K562 (cell line): ENCODE data around the gene PHKB. TPM values are rescaled to one million over a fixed set of nuclear protein-coding genes. Genes with fewer than 3 reads are reported as not detected.

ENCODE experiments used
- ATAC-seq: fragments of 200-7000 bp; cut with Tn5 transposase; 3 replicates; pipeline ENCODE4 v1.9.1; 2020; ENCODE audit warnings: moderate library complexity
- BruUV-seq: library from RNA; stranded (reverse); fragments of 400-500 nt; replicated peaks from 2 replicates; lab custom pipeline; 2021; lab: Mats Ljungman, UMichigan
- CTCF ChIA-PET: fragments of 300-600 bp; formaldehyde crosslinking; extraction: SDS; loops from one replicate; lab custom pipeline; 2021; ENCODE audit warnings: low intra/inter-chr PET ratio; lab: Yijun Ruan, JAX
- POLR2A ChIA-PET: fragments of 300-600, 350-650 bp; sonication (Branson Sonifier 250); formaldehyde crosslinking; extraction: SDS; loops from one replicate; lab custom pipeline; 2021; ENCODE audit warnings: antibody characterized with exemption, inconsistent platforms; lab: Yijun Ruan, JAX
- DNase-seq, 4 experiments: peaks; one replicate each; pipeline versions ENCODE4 v3.0.0 to v3.0.0-alpha.2; 2011 to 2018; ENCODE audit warnings: low spot score in 3 of 4, mixed read lengths in 3 of 4; ENCODE audit errors: extremely low read depth in 1 of 4
- FAIRE-seq: peaks from 2 replicates; lab custom pipeline; 2011; peaks lifted over from hg19 to GRCh38; lab: Jason Lieb, UNC
- H2AFZ ChIP-seq: 2 replicates; pipeline ENCODE4 v1.6.0; 2011; ENCODE audit warnings: low read depth, low read length, control low read depth, inconsistent platforms
- H3K27ac ChIP-seq: fragments of 200-600 bp; 3 replicates; pipeline ENCODE4 v1.8.0; 2011; ENCODE audit warnings: low read depth, mild to moderate bottlenecking, control low read depth, inconsistent platforms, low read length, moderate library complexity, mixed read lengths; ENCODE audit errors: extremely low read depth
- H3K27me3 ChIP-seq, 2 experiments: fragments of 300-600 bp in 1 of 2; 2 replicates in 1 of 2; 3 replicates in 1 of 2; pipeline versions ENCODE4 v1.6.0 to v1.8.0; 2011; ENCODE audit warnings: inconsistent platforms in 2 of 2, low read length in 2 of 2, mild to moderate bottlenecking in 1 of 2, mixed read lengths in 1 of 2, moderate library complexity in 1 of 2; ENCODE audit not compliant: control insufficient read depth in 2 of 2, insufficient read depth in 2 of 2
- H3K36me3 ChIP-seq: fragments of 300-600 bp; 3 replicates; pipeline ENCODE4 v1.8.0; 2011; ENCODE audit warnings: mild to moderate bottlenecking, low read length, inconsistent platforms; ENCODE audit not compliant: control insufficient read depth, insufficient read depth
- H3K4me1 ChIP-seq, 2 experiments: fragments of 200-600 bp in 1 of 2; replicated peaks in 1 of 2; 2 replicates in 1 of 2; 3 replicates in 1 of 2; pipeline versions ENCODE4 v1.5.1 to v1.8.0; 2011; ENCODE audit warnings: inconsistent platforms in 2 of 2, low read length in 2 of 2, mild to moderate bottlenecking in 1 of 2, mixed read lengths in 1 of 2, moderate library complexity in 1 of 2; ENCODE audit not compliant: control insufficient read depth in 2 of 2, insufficient read depth in 2 of 2
- H3K4me2 ChIP-seq: 2 replicates; pipeline ENCODE4 v1.6.1; 2011; ENCODE audit warnings: low read length, control low read depth, inconsistent platforms, mixed read lengths; ENCODE audit not compliant: insufficient read depth
- H3K4me3 ChIP-seq: fragments of 200-600 bp; sonication (generic), shearing (Covaris generic); 2 replicates; pipeline ENCODE4 v1.5.1; 2016; ENCODE audit warnings: control low read depth, inconsistent platforms
- H3K79me2 ChIP-seq: fragments of 200-600 bp; 3 replicates; pipeline ENCODE4 v1.8.0; 2011; ENCODE audit warnings: low read length, inconsistent platforms; ENCODE audit not compliant: control insufficient read depth, insufficient read depth
- H3K9ac ChIP-seq, 2 experiments: 2 replicates each; pipeline versions ENCODE4 v1.6.0 to v1.6.1; 2011; ENCODE audit warnings: low read depth in 2 of 2, low read length in 2 of 2, control low read depth in 1 of 2, inconsistent platforms in 1 of 2, mild to moderate bottlenecking in 1 of 2, mixed read lengths in 1 of 2; ENCODE audit not compliant: insufficient read depth in 1 of 2
- H3K9me1 ChIP-seq: one replicate; pipeline ENCODE4 v1.6.0; 2011; ENCODE audit warnings: inconsistent platforms, mild to moderate bottlenecking, low read length, moderate library complexity; ENCODE audit not compliant: control insufficient read depth, insufficient read depth
- H3K9me3 ChIP-seq: replicated peaks from 2 replicates; pipeline ENCODE4 v1.5.1; 2011; ENCODE audit warnings: low read depth, low read length, inconsistent platforms; ENCODE audit not compliant: control insufficient read depth, insufficient read depth
- H4K20me1 ChIP-seq: replicated peaks from 2 replicates; pipeline ENCODE4 v1.6.1; 2011; ENCODE audit warnings: low read length, inconsistent platforms, mixed read lengths; ENCODE audit not compliant: control insufficient read depth, insufficient read depth
- FUS ChIP-seq: fragments of 200-400 bp; formaldehyde crosslinking; optimal IDR thresholded peaks from 2 replicates; pipeline ENCODE3; 2017; ENCODE audit warnings: low read depth, low read length
- RBM25 ChIP-seq: fragments of 200-400 bp; formaldehyde crosslinking; IDR thresholded peaks from 2 replicates; pipeline ENCODE4 v1.6.1; 2018; ENCODE audit warnings: low read length, low read depth, moderate library complexity; ENCODE audit not compliant: severe bottlenecking
- ZNF707 ChIP-seq: fragments of 250-450 bp; sonication (Bioruptor Pico); conservative IDR thresholded peaks from 2 replicates; pipeline ENCODE4 v1.8.0; 2022; ENCODE audit warnings: inconsistent platforms, mild to moderate bottlenecking, moderate library complexity
- WGBS: fragments of 100-300 bp; shearing (Covaris generic); methylation state at CpG from one replicate; pipeline ENCODE4 v1.1.6; 2016; ENCODE audit warnings: low coverage, mixed read lengths; ENCODE audit not compliant: insufficient coverage; ENCODE audit errors: missing lambda C conversion rate; 5-methylcytosine and 5-hydroxymethylcytosine counted together
- in situ Hi-C: fragments of 300-500 bp; cut with MboI; formaldehyde crosslinking; loops from 4 replicates; pipeline ENCODE4 v1.15.0; 2018; ENCODE audit warnings: inconsistent platforms, mixed read lengths
- intact Hi-C: fragments of 100-400 bp; cut with micrococcal nuclease; formaldehyde crosslinking; loops from 2 replicates; pipeline ENCODE4 v1.14.2; 2022
- polyA plus RNA-seq, 8 experiments: library from polyadenylated mRNA; depleted of rRNA in 4 of 8; stranded (reverse) in 5 of 8; unstranded in 3 of 8; fragments of >200 nt; fragmentation: Nextera tagmentation in 2 of 8; fragmentation: Illumina TruSeq in 1 of 8; extraction: Ambion mirVana in 2 of 8; extraction: Trizol in 1 of 8; gene quantifications; 2 replicates each; pipeline versions ENCODE4 v1.2.1 to v1.2.3, GENCODE V29; 2011 to 2014; ENCODE audit warnings: inconsistent platforms in 1 of 8, missing spikeins in 1 of 8
- total RNA-seq, 7 experiments: library from RNA; depleted of rRNA in 6 of 7; stranded (reverse); fragments of >200 nt in 6 of 7; fragmentation: Illumina TruSeq in 2 of 7; extraction: Trizol in 2 of 7; gene quantifications; 2 replicates each; pipeline versions ENCODE4 v1.2.1 to v1.2.3, GENCODE V29; 2011 to 2021; ENCODE audit warnings: low replicate concordance in 1 of 7
- TF ChIP-seq, protein P1 (sequence below), 3 experiments: IDR thresholded peaks in 2 of 3; conservative IDR thresholded peaks in 1 of 3; 2 replicates each; pipeline ENCODE4 v1.5.1; 2011 to 2012; ENCODE audit warnings: low read length in 3 of 3, mild to moderate bottlenecking in 3 of 3, control low read depth in 2 of 3, improper control_type of control experiment in 1 of 3, inconsistent platforms in 1 of 3, low read depth in 1 of 3, mixed read lengths in 1 of 3, moderate library complexity in 1 of 3; ENCODE audit not compliant: insufficient read depth in 2 of 3

PHKB gene
- total and polyA plus RNA-seq, 9 of the 15 experiments (the other 6 are each of a cell fraction or from before 2014, with no cell fraction given) = 24.7 to 92.3 (median 67.0) TPM

DNA sequence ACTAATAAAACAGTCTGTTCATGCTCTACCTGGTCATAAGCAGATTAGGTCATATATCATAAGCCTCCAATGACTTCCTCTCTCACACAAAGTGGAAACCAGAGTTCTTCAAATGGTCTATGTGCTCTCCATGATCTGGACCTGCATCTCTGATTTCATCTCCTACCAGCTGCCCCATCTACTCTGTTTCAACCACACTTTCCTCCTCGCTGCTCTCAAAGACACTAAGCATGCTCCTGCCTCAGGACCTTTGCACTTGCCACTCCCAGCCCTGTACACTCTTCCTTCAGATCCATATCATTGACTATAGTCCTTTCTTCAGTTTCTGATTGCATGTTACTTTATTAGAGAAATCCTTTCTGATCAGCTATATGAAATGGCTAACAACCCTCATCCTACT is 196.8 kb downstream of the PHKB start:
- H2AFZ ChIP-seq = no peak overlapping the region
- 70% methylated on average over 1 of the region's 1 CpG for WGBS
- H3K9me3 ChIP-seq = no peaks in the 10 kb centered on the region
- no peak overlapping the region for H3K4me2 ChIP-seq
- ATAC-seq (no peak), FAIRE-seq (no peak)
- no peaks in the 10 kb centered on the region for H3K4me1 ChIP-seq
- no peaks in the 10 kb centered on the region for H4K20me1 ChIP-seq
- no peaks in the 10 kb centered on the region for H3K9me1 ChIP-seq
- in situ Hi-C loops = no loop called here
- ChIA-PET POLR2A (interaction anchor here (0.6 kb wide), 1 partner anchor 798 kb away, joined by 4 read pairs; no protein-coding TSS in a partner anchor), CTCF (no interaction called here)
- no peak overlapping the region for H3K27ac ChIP-seq
- peaks cover 66% of the 10 kb centered on the region for H3K36me3 ChIP-seq
- no peak overlapping the region for H3K9ac ChIP-seq
- no TSS peak for BruUV-seq
- TF ChIP-seq RBM25 (peak; percentile 81), FUS (no peak)
- TF ChIP-seq, all 486 proteins: peak for 1
- no peak overlapping the region for H3K4me3 ChIP-seq
- H3K79me2 ChIP-seq = no peaks in the 10 kb centered on the region
- no peak for DNase-seq
- H3K27me3 ChIP-seq = no peaks in the 10 kb centered on the region
- intact Hi-C loops = no loop called here

GRCh38 chr16:47660540-47660939 is 199.4 kb downstream of the PHKB start:
- in situ Hi-C loops = no loop called here
- peaks cover 73% of the 10 kb centered on the region for H3K36me3 ChIP-seq
- H3K27ac ChIP-seq = no peak overlapping the region
- no peaks in the 10 kb centered on the region for H3K9me3 ChIP-seq
- H4K20me1 ChIP-seq = no peaks in the 10 kb centered on the region
- no peak overlapping the region for H3K9ac ChIP-seq
- 0 out of 3 replicates have a peak, but pooled peaks have one; percentile 42 for ATAC-seq
- H3K9me1 ChIP-seq = no peaks in the 10 kb centered on the region
- 78% methylated on average over 4 of the region's 4 CpGs for WGBS
- POLR2A ChIA-PET = no interaction called here
- H3K4me3 ChIP-seq = no peak overlapping the region
- DNase-seq = peak in 1 of 4 experiments; percentile 15
- TF ChIP-seq, protein P1, sequence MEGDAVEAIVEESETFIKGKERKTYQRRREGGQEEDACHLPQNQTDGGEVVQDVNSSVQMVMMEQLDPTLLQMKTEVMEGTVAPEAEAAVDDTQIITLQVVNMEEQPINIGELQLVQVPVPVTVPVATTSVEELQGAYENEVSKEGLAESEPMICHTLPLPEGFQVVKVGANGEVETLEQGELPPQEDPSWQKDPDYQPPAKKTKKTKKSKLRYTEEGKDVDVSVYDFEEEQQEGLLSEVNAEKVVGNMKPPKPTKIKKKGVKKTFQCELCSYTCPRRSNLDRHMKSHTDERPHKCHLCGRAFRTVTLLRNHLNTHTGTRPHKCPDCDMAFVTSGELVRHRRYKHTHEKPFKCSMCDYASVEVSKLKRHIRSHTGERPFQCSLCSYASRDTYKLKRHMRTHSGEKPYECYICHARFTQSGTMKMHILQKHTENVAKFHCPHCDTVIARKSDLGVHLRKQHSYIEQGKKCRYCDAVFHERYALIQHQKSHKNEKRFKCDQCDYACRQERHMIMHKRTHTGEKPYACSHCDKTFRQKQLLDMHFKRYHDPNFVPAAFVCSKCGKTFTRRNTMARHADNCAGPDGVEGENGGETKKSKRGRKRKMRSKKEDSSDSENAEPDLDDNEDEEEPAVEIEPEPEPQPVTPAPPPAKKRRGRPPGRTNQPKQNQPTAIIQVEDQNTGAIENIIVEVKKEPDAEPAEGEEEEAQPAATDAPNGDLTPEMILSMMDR (IDR thresholded peaks at IDR 0.05 in 2 of 3, conservative IDR thresholded peaks at IDR 0.05 in 1 of 3; ENCODE audit: insufficient read depth in 2 of 3, low read depth in 1 of 3, low read length in 3 of 3) = peak in 2 of 3 experiments; percentile 18 to 22; a peak in 3 of 6 replicates
- no peak for TF ChIP-seq ZNF707 (CRISPR knock-in tag)
- TF ChIP-seq, all 486 proteins: peak for 1
- FAIRE-seq = no peak
- Histone ChIP-seq H3K4me1 (no peaks in the 10 kb centered on the region), H2AFZ (no peak overlapping the region), H3K4me2 (no peak overlapping the region), H3K27me3 (no peaks in the 10 kb centered on the region), H3K79me2 (no peaks in the 10 kb centered on the region)
- no TSS peak for BruUV-seq
- intact Hi-C loops = no loop called here
- CTCF ChIA-PET = no interaction called here
